Liver (tissue), 3 donors: ENCODE measurements around the gene PIEZO2.

Experiments used
- FOXA2 ChIP-seq: IDR thresholded peaks from 2 replicates; pipeline ENCODE4 v1.6.1; 2016; ENCODE audit warnings: antibody characterized with exemption
- GABPA ChIP-seq, 2 donors: IDR thresholded peaks in 1 of 2; conservative IDR thresholded peaks in 1 of 2; 2 replicates each; pipeline ENCODE4 v1.6.1; 2016; ENCODE audit warnings: antibody characterized with exemption in 2 of 2, mild to moderate bottlenecking in 1 of 2, moderate library complexity in 1 of 2
- RAD21 ChIP-seq, 2 donors: IDR thresholded peaks; 2 replicates each; pipeline ENCODE4 v1.6.1; 2016; ENCODE audit warnings: antibody characterized with exemption in 2 of 2, mild to moderate bottlenecking in 2 of 2
- RXRA ChIP-seq, 2 donors: IDR thresholded peaks; 2 replicates each; pipeline ENCODE4 v1.6.1; 2017 to 2018; ENCODE audit warnings: antibody characterized with exemption in 2 of 2, mild to moderate bottlenecking in 1 of 2
- SP1 ChIP-seq: IDR thresholded peaks from 2 replicates; pipeline ENCODE4 v1.6.1; 2018; ENCODE audit warnings: antibody characterized with exemption, mild to moderate bottlenecking
- TAF1 ChIP-seq: conservative IDR thresholded peaks from 2 replicates; pipeline ENCODE4 v1.6.1; 2016; ENCODE audit warnings: antibody characterized with exemption, mild to moderate bottlenecking
- YY1 ChIP-seq: IDR thresholded peaks from 2 replicates; pipeline ENCODE4 v1.6.1; 2016; ENCODE audit warnings: antibody characterized with exemption, mild to moderate bottlenecking
- TF ChIP-seq, protein P1 (sequence below): fragments of 150-350 bp; IDR thresholded peaks from 2 replicates; pipeline ENCODE4 v1.5.1; 2017; ENCODE audit warnings: improper control_type of control experiment, low read depth, low read length; ENCODE audit not compliant: missing input control
- TF ChIP-seq, protein P2 (sequence below): IDR thresholded peaks from 2 replicates; pipeline ENCODE4 v1.6.1; 2016; ENCODE audit warnings: antibody characterized with exemption, mild to moderate bottlenecking
- TF ChIP-seq, protein P3 (sequence below): IDR thresholded peaks from 2 replicates; pipeline ENCODE4 v1.6.1; 2016; ENCODE audit warnings: antibody characterized with exemption
- TF ChIP-seq, protein P4 (sequence below): IDR thresholded peaks from 2 replicates; pipeline ENCODE4 v1.6.1; 2016; ENCODE audit warnings: antibody characterized with exemption
- donor health status: healthy.
- donor health status: healthy.

DNA sequence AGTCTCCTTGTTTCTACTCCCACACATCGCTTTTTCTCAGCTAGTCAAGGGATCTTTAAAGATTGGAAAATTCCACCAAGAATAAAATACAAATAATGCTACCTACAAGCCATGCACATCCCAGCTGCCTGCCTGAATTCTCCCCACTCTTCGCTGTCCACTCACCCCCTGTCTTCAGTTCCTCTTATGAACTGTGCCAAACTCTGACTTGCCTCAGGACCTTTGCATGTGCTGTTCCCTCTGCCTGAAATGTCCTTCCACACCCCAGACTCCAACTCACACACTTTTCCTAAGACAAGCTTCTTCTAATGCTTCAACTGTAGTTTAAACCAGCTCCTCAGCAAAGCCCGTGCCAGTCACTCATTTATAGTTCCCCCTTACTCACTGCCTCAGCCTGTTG is 363.6 kb downstream of the PIEZO2 start:
- TF ChIP-seq, protein P1, sequence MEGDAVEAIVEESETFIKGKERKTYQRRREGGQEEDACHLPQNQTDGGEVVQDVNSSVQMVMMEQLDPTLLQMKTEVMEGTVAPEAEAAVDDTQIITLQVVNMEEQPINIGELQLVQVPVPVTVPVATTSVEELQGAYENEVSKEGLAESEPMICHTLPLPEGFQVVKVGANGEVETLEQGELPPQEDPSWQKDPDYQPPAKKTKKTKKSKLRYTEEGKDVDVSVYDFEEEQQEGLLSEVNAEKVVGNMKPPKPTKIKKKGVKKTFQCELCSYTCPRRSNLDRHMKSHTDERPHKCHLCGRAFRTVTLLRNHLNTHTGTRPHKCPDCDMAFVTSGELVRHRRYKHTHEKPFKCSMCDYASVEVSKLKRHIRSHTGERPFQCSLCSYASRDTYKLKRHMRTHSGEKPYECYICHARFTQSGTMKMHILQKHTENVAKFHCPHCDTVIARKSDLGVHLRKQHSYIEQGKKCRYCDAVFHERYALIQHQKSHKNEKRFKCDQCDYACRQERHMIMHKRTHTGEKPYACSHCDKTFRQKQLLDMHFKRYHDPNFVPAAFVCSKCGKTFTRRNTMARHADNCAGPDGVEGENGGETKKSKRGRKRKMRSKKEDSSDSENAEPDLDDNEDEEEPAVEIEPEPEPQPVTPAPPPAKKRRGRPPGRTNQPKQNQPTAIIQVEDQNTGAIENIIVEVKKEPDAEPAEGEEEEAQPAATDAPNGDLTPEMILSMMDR: no peak
- TF ChIP-seq YY1: no peak
- TF ChIP-seq, protein P2, sequence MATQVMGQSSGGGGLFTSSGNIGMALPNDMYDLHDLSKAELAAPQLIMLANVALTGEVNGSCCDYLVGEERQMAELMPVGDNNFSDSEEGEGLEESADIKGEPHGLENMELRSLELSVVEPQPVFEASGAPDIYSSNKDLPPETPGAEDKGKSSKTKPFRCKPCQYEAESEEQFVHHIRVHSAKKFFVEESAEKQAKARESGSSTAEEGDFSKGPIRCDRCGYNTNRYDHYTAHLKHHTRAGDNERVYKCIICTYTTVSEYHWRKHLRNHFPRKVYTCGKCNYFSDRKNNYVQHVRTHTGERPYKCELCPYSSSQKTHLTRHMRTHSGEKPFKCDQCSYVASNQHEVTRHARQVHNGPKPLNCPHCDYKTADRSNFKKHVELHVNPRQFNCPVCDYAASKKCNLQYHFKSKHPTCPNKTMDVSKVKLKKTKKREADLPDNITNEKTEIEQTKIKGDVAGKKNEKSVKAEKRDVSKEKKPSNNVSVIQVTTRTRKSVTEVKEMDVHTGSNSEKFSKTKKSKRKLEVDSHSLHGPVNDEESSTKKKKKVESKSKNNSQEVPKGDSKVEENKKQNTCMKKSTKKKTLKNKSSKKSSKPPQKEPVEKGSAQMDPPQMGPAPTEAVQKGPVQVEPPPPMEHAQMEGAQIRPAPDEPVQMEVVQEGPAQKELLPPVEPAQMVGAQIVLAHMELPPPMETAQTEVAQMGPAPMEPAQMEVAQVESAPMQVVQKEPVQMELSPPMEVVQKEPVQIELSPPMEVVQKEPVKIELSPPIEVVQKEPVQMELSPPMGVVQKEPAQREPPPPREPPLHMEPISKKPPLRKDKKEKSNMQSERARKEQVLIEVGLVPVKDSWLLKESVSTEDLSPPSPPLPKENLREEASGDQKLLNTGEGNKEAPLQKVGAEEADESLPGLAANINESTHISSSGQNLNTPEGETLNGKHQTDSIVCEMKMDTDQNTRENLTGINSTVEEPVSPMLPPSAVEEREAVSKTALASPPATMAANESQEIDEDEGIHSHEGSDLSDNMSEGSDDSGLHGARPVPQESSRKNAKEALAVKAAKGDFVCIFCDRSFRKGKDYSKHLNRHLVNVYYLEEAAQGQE: no peak
- TF ChIP-seq FOXA2: no peak
- TF ChIP-seq SP1: no peak
- TF ChIP-seq TAF1: no peak
- TF ChIP-seq, protein P3, sequence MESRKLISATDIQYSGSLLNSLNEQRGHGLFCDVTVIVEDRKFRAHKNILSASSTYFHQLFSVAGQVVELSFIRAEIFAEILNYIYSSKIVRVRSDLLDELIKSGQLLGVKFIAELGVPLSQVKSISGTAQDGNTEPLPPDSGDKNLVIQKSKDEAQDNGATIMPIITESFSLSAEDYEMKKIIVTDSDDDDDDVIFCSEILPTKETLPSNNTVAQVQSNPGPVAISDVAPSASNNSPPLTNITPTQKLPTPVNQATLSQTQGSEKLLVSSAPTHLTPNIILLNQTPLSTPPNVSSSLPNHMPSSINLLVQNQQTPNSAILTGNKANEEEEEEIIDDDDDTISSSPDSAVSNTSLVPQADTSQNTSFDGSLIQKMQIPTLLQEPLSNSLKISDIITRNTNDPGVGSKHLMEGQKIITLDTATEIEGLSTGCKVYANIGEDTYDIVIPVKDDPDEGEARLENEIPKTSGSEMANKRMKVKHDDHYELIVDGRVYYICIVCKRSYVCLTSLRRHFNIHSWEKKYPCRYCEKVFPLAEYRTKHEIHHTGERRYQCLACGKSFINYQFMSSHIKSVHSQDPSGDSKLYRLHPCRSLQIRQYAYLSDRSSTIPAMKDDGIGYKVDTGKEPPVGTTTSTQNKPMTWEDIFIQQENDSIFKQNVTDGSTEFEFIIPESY: no peak
- TF ChIP-seq, protein P4, sequence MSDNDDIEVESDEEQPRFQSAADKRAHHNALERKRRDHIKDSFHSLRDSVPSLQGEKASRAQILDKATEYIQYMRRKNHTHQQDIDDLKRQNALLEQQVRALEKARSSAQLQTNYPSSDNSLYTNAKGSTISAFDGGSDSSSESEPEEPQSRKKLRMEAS: no peak
- TF ChIP-seq GABPA (IDR thresholded peaks at IDR 0.05 in 1 of 2, conservative IDR thresholded peaks at IDR 0.05 in 1 of 2): no peak
- no peak for TF ChIP-seq RAD21 (IDR thresholded peaks at IDR 0.05)
- no peak for TF ChIP-seq RXRA (IDR thresholded peaks at IDR 0.05)
